ENCODE measurements around the gene PPP1R37. TPM values are rescaled to one million over a fixed set of nuclear protein-coding genes. Genes with fewer than 3 reads are reported as not detected.
"Not testable (repeated sequence)": the region's sequence is repeated elsewhere in the genome, so short reads cannot be mapped to it uniquely, and the experiment has no call there.

PPP1R37 gene
- total RNA-seq, 1 experiment from 2014 or later, result 25.1 TPM

DNA sequence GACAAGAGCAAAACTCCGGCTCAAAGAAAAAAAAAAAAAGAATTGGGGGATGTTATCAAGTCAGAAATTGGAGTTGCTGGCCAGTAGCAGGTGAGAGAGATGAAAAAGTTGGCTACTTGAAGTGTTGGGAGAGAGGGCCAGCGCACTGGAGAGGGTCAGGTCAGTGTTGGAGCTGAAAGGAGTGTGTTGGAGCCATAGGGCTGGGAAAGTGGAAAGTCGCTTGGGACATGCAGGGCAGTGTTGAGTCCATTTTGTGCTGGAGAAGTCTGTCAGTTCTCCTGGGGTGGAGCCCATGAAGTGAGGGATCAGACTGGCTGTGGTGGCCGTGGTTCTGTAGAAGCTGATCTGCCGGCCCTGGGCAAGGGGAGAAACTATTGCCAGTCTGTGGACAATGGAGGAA lies 1.7 kb downstream of the PPP1R37 start:
- no peak for DNase-seq (ENCODE audit: low spot score)

DNA sequence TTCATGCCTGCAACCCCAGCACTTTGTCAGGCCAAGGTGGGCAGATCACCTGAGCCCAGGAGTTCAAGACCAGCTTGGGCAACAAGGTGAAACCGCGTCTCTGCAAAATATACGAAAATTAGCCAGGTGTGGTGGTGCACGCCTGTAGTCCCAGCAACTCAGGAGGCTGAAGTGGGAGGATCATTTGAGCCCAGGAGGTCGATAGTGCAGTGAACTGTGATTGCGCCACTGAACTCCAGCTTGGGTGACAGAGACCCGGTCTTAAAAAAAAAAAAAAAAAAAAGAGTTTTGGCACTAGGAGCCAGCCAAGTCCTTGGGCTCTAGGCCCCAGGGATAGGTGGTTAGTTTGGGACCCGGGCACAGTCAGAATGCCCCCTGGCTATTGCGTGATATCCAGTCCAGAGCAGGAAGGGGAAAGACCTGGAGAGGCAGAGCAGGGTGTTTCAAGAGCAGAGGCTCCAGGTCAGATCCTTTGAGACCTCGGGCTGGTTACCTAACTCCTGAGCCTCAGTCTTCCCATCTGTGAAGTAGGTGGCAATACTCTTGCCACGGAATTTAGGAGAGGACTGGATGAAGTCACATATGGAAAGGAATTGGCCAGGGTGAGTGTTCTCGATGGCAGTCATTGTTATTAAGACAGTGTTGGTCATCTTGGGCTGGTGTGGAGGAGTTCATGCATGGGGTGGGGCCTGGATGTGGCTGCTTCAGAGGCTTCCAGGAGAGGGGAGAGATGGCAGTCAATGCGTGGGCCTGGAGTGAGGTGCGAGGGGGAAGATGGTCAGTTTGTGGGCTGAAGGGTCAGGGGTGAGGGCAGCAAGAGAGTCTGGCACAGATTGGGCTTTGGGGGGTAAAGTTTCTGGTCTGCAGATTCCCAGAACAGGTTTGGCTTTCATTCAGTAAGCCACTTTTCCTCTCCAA lies 2.8 kb downstream of the PPP1R37 start:
- no peak for DNase-seq (ENCODE audit: low spot score)

DNA sequence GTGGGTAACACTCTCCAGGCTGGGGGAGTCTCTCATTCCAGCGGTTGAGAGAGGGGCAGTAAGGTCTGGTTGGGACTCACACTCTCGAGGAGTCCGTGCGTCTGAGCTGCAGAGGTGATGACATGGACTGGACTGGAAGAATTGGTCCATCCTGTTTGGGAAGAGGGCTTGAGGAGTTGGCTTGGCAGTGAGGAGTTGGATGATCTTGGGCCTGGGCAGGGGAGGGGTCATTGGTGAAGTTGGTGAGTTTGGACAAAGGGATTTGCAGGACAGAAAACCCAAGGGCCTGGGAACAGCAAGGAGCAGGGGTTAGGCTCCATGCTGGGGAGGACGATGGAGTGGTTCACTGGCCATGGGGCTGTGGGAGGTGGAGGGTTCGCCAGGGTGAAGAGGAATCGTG lies 3.7 kb downstream of the PPP1R37 start:
- DNase-seq (ENCODE audit: low spot score), result no peak

DNA sequence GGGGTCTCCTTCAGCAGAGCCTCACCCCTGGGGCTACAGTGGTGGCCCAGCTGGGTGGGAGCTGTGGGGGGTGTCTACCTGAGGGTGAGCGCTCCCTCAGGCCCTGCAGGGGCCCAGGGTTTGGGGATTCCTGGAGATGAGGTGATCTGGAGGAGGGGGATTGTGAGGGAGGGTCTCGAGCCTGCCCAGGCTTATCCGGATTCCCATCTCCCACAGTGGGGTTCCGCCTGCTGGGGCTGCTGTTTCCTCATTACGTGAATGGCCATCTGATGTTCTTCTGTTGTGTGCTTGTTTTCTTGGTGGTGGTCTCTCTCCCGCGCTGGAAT lies 4.4 kb downstream of the PPP1R37 start:
- no peak for DNase-seq (ENCODE audit: low spot score)

DNA sequence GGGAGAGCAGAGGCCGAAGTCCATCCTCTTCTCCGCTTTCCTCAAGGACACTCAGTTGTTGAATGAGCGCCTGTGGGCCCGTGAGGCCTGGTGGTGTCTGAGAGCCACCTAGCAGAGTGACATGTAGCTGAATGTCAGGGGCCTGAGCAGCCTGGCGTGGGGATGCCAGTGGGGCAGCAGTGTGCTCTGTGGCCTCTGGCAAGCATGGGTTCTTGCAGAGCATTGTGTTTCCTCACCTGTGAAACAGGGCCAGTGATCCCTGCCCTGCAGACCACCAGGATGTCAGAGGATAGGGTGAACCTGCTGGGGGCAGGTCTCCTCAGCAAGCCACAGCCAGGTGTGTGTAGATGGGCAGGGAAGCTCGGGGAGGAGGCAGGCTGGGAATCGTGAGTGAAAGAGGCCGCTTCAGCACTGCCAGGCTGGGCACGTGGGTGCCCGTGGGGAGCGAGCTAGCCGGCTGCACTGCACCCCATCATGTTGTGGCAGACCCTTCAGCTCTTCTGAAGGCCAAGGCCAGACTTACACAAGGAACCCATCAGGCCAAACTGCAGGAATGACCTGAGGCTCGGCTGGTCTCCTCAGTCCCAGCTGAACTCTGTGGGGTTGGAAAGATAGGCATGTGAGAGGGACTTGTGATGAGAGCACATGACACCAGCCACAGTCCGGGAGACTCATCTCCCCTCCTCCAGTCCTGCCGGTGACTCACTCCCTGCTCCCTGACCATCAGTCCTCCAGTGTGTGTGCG lies 5.0 kb downstream of the PPP1R37 start:
- DNase-seq (ENCODE audit: low spot score), result peak; percentile 91

DNA sequence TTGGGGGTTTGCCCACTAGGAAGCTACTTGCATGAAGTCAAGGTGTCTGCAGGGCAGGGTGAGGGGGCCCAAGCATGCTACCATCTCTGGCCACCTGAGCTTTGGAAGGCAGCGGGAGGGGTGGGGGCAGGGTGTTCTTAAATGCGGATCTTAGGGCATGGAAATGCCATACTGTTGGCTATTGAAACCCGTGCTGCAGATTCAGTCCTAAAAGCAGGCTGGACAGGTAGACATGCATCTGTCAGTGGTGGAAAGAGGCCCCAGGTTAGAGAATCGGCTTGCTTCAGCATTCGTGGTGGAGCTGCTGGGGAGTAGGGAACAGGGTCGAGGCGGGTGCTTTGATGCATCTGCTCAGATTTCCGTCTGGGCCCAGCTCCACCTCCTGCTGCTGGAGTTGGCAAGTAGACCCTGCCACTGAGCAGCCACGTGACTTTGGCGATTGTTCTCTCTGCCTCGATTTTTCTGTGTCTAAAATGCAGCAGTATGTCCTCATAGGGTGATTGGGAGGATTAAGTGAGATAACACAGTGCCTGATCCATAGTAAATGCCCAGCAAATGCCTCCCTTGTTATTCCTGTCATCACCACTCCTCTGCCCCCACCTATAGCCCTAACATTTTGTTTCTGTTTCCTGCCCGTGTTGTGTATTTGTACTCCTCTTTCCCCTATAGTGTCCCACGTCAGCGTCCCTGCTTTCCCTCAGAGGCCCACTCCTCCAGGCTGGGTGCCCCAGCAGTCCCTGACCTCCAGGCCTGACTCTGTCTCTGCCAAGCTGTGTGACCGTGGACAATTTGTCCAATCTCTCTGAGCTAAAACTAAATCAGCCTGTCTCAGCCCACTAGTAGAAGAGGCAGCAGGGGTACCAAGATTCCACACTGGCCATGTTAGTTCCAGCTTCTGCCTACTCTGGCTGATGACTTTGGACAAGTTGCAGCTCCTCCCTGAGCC lies 5.8 kb downstream of the PPP1R37 start:
- DNase-seq (ENCODE audit: low spot score), result peak; percentile 7

DNA sequence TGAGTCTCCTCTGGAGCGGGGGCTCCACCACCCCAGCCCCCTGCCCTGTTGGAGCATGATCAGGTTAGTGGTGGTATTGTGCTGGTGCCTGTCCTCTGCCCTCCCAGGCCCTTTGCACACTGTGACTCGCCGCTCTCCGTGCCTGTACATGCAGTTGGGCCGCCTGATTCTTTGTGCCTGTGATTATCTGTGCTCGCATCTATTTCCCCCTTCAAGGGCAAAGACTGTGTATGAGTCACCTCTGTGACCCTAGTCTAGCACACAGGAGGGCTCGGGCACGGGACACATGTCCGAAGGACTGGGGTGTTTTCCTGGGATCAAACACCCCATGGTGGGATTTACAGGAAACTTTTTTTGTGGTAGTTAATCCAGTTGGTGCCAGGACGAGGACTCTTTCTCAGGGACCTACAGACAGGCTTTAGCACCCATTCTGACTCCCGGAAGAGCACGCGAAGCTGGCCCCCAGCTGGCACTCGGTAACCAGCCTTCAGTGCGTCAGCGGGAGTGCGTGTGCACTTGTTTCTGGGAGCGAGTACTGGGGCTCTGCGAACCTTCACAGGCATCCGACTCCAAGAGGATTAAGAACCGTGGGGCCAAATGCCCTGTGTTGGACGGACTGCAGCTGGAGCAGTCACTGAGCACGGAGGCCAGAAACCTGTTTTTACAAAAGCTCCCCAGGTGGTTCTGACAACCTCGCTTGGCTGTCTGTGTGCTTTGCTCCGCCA lies 6.7 kb downstream of the PPP1R37 start:
- no peak for DNase-seq (ENCODE audit: low spot score)

DNA sequence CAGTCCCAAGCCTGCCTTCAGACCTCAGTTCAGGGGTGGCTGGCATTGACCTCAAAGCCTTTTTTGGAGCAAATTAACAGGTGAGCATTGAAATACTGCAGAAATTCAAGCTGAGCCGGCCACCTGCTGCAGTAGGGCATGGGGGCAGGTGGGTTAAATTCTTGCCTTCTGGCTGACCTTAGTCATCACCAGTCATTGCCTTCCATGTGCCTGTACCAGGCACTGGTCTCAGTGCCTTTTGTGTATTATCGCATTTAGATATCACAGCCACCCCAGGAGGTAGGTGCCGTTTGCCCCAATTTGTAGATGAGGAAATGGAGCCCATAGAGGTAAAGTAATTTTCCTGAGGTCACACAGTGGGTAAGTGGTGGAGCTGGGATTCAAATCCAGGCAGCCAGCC lies 7.2 kb downstream of the PPP1R37 start:
- DNase-seq (ENCODE audit: low spot score), result no peak

DNA sequence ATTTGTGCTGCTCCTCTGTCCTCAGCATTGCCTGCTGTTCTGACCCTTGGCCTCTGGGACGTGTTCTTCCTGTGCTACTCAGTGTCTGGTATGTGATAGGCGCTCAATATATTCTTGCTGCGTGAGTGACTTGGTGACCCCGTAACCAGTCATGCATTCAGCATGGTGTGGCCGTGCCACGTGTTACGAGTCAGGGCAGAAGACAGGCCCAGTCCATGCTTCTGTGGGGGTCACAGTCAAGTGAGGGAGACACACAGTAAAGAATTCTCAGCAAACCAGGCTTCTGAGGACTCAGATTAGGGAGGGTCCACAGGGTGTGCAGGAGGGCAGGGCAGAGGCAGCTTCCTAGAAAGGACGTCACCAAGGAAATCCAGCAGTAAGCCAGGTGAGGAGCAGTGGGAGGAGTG lies 7.9 kb downstream of the PPP1R37 start:
- DNase-seq (ENCODE audit: low spot score), result no peak

DNA sequence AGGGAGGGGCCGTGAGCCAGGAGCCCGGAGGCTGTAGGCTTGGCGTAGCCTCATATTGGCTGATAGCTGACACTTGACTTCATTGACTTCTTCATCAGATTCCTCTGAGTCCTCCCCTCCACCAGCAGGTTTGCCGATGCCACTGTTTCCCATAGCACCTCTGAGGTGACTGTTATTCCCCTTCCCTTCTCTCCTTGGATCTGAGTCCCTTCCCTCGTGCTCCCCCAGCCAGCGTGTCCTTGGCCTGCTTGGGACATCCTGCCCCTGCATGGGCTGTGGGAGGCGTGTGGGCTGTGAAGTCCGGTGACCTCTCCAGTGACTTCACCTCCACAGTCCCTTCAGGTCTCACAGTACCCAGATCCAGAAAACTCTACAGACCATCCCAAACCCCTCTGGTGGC lies 8.8 kb downstream of the PPP1R37 start:
- DNase-seq (ENCODE audit: low spot score), result no peak

DNA sequence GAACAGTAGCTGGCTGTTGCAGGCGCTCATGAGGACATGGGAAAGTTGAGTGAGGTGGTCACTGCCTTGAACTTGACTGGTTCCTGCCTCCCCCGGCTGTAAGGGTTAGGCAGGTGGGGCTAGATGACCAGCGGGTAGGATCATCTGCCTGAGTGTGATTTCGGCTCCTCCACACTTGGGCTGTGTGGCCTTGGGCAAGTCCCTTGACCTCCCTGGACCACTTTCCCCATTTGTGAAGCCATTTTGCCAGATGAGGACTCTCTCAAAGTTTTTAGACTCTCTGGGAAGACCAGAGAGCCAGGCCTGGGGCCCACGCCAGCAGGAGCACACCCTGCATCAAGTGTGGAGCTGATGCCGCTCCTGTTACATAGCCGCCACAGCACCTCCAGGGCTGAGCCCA lies 9.5 kb downstream of the PPP1R37 start:
- DNase-seq (ENCODE audit: low spot score), result no peak

DNA sequence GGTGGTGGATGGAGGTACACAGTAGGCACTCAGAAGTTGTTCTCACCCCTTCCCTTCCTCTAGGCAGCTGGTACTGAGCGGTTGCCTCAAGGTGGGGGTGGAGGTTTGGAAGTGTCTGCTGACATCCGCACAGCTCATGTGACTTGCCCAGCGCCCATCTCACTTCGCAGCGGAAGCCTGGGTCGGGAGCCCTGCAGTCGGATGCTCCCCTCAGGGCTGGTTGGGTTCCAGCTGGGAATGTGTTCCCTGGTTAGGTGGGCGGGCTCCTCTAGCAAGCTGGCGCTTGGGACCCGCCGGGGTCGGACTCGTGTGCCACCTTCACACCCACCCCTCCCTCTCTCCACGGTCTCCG lies 10.2 kb downstream of the PPP1R37 start:
- DNase-seq (ENCODE audit: low spot score), result no peak

DNA sequence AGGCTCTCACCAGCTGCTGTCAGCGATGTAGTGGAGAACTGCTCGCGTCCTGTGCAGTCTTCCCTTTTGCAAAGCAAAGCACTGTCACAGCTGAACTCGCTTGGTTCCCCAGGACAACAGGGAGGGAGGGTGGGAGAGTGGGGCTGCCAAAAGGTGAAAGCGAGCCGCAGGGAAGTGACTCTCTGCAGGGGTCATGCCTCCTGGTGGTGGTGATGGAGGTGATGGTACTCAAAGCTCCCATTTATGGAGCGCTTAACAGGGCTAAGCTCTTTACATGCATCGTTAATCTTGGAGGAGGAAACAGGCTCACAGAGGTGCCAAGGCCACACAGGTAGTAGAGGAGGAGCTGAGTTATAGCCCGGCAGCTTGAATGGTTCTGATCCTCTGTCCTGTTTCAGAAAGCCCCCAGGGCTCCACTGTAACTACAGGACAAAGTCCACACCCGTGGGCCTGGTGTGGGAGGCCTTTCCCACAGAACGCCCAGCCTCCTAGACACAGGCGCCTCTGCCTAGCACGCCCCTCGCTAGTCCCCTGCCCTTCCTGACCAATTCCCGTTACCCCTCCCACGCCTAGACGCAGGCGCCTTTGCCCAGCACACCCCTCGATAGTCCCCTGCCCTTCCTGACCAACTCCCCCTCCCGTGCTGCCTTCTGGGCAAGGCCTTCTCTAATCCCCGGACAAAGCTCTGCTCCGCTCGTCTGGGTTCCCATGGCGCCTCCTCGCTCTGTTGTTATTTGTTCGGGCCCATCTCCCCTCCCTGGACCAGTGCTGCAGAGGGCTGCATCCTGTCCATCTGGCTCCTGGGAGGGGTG lies 10.7 kb downstream of the PPP1R37 start:
- DNase-seq (ENCODE audit: low spot score), result no peak

DNA sequence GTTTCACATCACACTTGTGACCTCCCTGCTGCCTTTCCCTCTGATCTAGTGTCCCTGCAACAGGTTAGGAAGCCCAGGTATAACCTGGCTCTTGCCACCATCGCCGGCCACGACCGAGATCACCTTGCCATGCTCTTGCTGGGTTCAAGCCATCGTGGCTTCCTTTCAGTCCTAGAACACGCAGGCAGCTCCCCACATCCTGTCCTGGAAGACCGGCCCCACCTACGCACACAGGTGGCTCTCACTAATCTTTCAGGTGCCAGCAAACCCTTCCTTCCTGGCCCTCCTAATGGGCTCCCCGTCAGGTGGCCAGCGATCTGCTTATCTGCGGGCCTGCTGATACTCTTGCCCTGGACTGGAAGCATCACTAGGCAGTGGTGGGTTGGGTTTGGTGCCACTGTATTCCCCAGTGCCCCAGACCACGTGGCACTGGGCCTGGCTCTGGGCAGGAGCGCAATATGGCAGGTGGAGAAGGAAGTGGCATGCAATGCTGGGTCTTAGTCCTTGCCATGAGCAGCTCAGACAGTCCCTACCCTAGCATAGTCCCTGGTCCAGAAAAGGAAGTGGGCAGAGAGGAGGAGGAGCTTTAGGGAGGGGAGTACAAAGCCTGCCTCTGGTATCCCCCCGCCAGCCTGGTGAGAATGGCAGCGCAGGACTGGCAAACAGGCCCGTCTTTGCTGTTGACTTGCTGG lies 11.8 kb downstream of the PPP1R37 start:
- DNase-seq (ENCODE audit: low spot score), result no peak

DNA sequence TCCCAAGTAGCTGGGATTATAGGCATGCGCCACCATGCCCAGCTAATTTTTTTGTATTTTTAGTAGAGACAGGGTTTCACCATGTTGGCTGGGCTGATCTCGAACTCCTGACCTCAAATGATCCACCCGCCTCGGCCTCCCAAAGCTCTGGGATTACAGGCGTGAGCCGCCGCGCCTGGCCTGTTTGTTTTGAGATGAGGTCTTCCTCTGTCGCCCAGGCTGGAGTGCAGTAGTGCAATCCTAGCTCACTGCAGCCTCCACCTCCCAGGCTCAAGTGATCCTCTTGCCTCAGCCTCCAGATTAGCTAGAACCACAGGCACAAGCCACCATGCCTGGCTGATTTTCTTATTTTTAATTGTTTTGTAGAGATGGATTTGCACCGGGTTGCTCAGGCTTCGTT lies 13.4 kb downstream of the PPP1R37 start:
- DNase-seq (ENCODE audit: low spot score), result not testable (repeated sequence)

DNA sequence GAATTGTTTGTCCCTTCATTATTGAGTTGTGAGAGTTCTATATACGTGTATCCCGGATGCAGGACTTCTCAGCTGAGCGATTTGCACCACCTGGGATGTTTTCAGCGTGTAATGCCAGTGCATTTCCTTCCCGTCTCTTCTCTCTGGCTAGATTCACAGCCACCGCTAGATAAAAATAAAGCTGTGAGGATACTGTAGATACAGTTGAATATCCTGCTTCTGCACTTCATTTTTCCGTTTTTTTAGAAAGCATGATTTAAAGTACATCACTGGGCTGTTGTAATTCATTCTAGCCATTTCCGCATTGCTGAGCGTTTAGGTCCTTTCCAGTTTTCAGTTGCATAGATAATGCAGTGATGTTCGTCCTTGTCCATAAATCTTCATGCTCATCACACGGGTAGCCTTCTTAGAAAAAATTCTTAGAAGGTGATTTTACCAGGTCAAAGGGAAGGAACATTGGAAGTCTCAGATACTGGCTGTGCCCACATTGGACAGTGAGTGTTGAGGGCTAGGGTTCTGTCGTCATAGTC lies 14.7 kb downstream of the PPP1R37 start:
- no peak for DNase-seq (ENCODE audit: low spot score)

DNA sequence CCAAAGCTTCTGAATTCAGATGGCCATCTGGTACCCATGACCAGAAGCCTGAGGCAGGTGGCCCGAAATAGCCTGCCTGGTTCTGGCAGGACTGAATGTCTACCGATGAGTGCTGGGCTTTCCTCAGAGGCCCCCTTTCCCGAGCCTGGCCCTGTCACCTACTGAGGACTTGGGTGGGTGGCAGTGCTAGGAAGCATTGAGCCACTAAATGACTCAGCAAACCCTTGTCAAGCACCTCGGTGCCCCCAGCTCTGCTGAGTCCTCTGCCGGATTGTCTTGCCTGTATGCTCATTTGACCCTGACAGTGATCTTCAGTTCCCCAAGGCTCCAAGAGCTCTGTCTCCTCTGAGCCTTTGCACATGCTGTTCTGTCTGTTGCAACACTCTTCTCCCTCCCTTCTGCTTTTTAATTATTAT lies 17.9 kb downstream of the PPP1R37 start:
- DNase-seq (ENCODE audit: low spot score), result no peak

DNA sequence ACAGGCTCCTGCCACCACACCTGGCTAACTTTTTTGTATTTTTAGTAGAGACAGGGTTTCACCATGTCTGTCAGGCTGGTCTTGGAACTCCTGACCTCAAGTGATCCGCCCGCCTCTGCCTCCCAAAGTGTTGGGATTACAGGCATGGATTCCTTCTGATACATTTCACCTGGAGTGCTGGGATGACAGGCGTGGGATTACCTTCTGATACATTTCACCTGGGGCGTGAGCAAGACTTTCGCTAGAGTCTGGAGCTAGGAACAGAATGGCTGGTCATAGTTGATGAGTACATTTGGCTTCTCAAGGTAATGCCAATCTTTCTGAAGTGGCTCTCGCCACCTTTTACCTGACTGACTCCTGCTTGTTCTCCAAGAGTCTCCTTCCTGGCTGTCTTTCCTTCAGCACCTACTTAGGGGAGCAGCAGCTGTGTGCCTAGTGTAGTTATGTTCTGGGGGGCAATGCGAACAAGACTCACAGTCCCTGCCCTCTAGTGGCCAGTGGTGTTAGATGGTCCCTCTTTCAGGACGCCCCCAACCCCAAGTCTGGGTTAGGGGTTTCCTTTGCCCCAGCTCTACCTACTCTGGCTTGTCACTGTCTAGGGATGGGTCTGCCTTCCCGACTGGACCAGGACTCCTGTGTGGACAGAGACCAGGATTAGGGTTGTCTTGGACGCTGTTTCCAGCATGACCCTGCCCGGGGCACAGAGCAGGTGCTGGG lies 19.3 kb downstream of the PPP1R37 start:
- DNase-seq (ENCODE audit: low spot score), result no peak

DNA sequence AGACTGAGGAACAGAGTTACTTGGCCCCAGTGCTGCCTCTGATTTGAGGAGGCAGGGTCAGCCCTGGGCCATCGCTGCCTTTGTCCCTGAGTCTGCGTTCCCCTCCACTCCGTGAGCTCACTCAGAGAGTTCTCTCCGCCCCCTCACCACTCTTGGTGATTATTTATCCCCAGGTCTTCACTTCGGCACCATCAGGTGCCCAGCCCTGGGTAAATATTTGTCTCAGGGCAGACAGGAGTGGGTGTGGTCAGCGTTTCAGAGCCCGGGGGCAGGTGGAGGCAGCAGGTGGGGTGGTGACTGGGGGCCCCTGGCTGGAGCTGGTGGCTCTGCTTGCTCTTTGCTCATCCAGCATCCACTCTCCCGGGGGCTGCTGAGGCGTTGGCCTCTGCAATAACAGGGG lies 20.6 kb downstream of the PPP1R37 start:
- DNase-seq (ENCODE audit: low spot score), result no peak
